Cardiac fibroblast (primary cell): ENCODE measurements around the gene CDK5RAP1.

ENCODE experiments used
- DNase-seq, 2 donors: peaks; one replicate each; pipeline versions ENCODE4 v3.0.0 to v3.0.0-alpha.2; 2010; ENCODE audit warnings: low read depth in 2 of 2
- H3K4me3 ChIP-seq, 2 donors: replicated peaks in 1 of 2; 1 replicate in 1 of 2; 2 replicates in 1 of 2; pipeline ENCODE4 v1.5.1; 2011; ENCODE audit warnings: low read depth in 2 of 2, low read length in 2 of 2, mild to moderate bottlenecking in 2 of 2, moderate library complexity in 1 of 2
- CTCF ChIP-seq: IDR thresholded peaks from one replicate; pipeline ENCODE4 v1.5.1; 2011; ENCODE audit warnings: low read depth, mild to moderate bottlenecking, low read length, inconsistent platforms

CDK5RAP1 gene

DNA sequence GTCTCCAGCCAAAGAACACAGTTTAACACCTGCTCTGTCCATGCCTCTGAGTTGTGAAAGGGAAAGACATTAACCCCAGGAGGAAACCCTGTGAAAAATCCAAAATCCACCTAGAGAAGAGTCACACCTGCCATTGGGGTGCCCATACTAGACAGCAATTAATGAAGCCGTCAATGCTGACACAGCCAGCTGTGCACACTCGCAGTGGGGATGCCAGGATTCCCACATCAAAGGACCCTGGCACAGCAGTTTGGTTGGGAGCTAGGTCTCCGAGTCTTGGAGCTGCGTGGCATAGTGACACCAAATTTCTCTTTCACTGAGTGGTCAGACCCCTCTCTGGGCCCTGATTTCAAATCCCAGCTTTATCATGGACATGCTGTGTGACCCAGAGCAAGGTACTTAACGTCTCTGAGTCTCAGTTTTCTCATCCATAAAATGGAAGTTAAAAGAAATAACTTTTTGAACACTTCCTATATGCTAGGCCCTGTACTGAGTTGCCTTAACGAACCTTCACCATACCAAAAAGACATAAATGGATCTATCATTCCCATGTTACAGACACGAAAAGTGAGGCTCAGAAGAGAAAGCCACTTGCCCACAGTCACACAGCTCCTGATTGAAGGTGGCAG, 87.5 kb downstream of the CDK5RAP1 start:
- TF ChIP-seq CTCF = no peak
- no peak for DNase-seq
- no peak overlapping the region for H3K4me3 ChIP-seq

DNA sequence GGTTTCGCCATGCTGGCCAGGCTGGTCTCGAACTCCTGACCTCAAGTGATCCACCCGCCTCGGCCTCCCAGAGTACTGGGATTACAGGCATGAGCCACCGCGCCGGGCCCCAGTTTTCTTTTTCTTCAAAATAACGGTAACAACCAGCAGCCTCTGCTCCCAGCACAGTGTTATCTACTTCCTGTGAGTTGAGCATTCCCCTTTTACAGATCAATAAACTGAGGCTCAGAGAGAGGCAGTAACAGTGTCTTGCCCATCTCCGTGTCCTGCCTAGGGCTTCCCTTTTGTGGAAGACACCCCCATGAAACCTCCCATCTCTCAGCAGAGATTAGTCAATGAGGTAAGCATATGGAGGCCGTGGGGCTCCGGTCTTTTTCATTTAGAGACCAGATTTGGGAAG, 88.7 kb downstream of the CDK5RAP1 start:
- H3K4me3 ChIP-seq = no peak overlapping the region
- no peak for TF ChIP-seq CTCF
- no peak for DNase-seq

DNA sequence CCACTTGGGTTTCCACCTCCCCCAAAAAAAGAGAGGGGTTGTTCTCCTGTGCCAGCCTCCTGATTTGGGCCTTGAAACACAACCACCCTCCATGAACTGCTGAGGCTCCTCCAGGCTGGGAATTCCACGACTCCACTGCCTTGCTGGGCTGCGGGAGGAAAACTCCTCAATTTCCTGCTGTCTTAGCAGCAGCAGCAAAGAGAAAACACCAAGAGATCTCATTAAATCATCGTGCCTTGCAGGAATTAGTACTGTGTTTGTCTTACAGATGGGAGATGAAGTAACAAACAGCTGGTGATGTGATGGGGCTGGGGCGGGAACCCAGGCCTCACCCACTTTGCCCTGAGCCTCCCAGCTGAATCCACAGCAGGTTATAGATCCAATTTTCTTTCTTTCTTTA, 89.3 kb downstream of the CDK5RAP1 start:
- DNase-seq = no peak
- no peak for TF ChIP-seq CTCF
- no peak overlapping the region for H3K4me3 ChIP-seq

- no peak for TF ChIP-seq CTCF
- H3K4me3 ChIP-seq = no peak overlapping the region
- no peak for DNase-seq
Observed at GRCh38 chr20:33311011-33311410, 90.3 kb downstream of the CDK5RAP1 start.

GRCh38 chr20:33310327-33310899, 90.9 kb downstream of the CDK5RAP1 start:
- no peak for TF ChIP-seq CTCF
- H3K4me3 ChIP-seq = no peak overlapping the region
- no peak for DNase-seq

GRCh38 chr20:33309631-33310030, 91.7 kb downstream of the CDK5RAP1 start:
- no peak for TF ChIP-seq CTCF
- DNase-seq = no peak
- H3K4me3 ChIP-seq = no peak overlapping the region
